Liver (tissue), 3 donors: ENCODE measurements around the gene NUDT9.

Source experiments
- FOXA2 ChIP-seq: IDR thresholded peaks from 2 replicates; pipeline ENCODE4 v1.6.1; 2016; ENCODE audit warnings: antibody characterized with exemption
- HNF4A ChIP-seq, 2 donors: conservative IDR thresholded peaks; 2 replicates each; pipeline ENCODE4 v1.6.1; 2016; ENCODE audit warnings: antibody characterized with exemption in 2 of 2, mild to moderate bottlenecking in 2 of 2
- JUND ChIP-seq, 2 donors: IDR thresholded peaks; 2 replicates each; pipeline ENCODE4 v1.6.1; 2016; ENCODE audit warnings: antibody characterized with exemption in 2 of 2
- RAD21 ChIP-seq, 2 donors: IDR thresholded peaks; 2 replicates each; pipeline ENCODE4 v1.6.1; 2016; ENCODE audit warnings: antibody characterized with exemption in 2 of 2, mild to moderate bottlenecking in 2 of 2
- SP1 ChIP-seq: IDR thresholded peaks from 2 replicates; pipeline ENCODE4 v1.6.1; 2018; ENCODE audit warnings: antibody characterized with exemption, mild to moderate bottlenecking
- TAF1 ChIP-seq: conservative IDR thresholded peaks from 2 replicates; pipeline ENCODE4 v1.6.1; 2016; ENCODE audit warnings: antibody characterized with exemption, mild to moderate bottlenecking
- YY1 ChIP-seq: IDR thresholded peaks from 2 replicates; pipeline ENCODE4 v1.6.1; 2016; ENCODE audit warnings: antibody characterized with exemption, mild to moderate bottlenecking
- TF ChIP-seq, protein P1 (sequence below): fragments of 150-350 bp; IDR thresholded peaks from 2 replicates; pipeline ENCODE4 v1.5.1; 2017; ENCODE audit warnings: improper control_type of control experiment, low read depth, low read length; ENCODE audit not compliant: missing input control
- TF ChIP-seq, protein P2 (sequence below): IDR thresholded peaks from 2 replicates; pipeline ENCODE4 v1.6.1; 2016; ENCODE audit warnings: antibody characterized with exemption
- TF ChIP-seq, protein P3 (sequence below): IDR thresholded peaks from 2 replicates; pipeline ENCODE4 v1.6.1; 2016; ENCODE audit warnings: antibody characterized with exemption
- donor health status: healthy.
- donor health status: healthy.

DNA sequence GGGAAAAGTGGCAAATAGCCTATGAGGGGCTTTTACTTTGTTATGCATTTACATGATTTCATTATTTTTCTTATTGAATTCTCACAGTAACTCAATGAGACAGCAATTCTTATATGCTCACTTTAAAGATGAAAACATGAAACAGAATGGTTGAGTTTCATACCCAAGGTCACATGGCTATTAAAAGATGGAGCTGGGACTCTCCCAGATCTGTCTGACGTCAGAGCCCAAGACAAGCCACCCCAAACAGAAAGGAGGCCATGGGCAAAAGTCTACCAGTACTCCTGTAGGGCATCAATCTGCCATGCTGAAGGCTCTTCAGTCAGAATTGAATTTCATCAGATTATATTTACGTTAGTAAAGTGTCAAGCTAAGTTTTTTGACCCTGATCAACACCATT, 44.6 kb upstream of the NUDT9 start:
- TF ChIP-seq, protein P1, sequence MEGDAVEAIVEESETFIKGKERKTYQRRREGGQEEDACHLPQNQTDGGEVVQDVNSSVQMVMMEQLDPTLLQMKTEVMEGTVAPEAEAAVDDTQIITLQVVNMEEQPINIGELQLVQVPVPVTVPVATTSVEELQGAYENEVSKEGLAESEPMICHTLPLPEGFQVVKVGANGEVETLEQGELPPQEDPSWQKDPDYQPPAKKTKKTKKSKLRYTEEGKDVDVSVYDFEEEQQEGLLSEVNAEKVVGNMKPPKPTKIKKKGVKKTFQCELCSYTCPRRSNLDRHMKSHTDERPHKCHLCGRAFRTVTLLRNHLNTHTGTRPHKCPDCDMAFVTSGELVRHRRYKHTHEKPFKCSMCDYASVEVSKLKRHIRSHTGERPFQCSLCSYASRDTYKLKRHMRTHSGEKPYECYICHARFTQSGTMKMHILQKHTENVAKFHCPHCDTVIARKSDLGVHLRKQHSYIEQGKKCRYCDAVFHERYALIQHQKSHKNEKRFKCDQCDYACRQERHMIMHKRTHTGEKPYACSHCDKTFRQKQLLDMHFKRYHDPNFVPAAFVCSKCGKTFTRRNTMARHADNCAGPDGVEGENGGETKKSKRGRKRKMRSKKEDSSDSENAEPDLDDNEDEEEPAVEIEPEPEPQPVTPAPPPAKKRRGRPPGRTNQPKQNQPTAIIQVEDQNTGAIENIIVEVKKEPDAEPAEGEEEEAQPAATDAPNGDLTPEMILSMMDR, result no peak
- TF ChIP-seq, protein P2, sequence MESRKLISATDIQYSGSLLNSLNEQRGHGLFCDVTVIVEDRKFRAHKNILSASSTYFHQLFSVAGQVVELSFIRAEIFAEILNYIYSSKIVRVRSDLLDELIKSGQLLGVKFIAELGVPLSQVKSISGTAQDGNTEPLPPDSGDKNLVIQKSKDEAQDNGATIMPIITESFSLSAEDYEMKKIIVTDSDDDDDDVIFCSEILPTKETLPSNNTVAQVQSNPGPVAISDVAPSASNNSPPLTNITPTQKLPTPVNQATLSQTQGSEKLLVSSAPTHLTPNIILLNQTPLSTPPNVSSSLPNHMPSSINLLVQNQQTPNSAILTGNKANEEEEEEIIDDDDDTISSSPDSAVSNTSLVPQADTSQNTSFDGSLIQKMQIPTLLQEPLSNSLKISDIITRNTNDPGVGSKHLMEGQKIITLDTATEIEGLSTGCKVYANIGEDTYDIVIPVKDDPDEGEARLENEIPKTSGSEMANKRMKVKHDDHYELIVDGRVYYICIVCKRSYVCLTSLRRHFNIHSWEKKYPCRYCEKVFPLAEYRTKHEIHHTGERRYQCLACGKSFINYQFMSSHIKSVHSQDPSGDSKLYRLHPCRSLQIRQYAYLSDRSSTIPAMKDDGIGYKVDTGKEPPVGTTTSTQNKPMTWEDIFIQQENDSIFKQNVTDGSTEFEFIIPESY, result no peak
- TF ChIP-seq YY1 (no peak), FOXA2 (no peak), RAD21 (IDR thresholded peaks at IDR 0.05) (no peak), TAF1 (no peak), JUND (IDR thresholded peaks at IDR 0.05) (no peak), SP1 (no peak), HNF4A (conservative IDR thresholded peaks at IDR 0.05) (no peak)
- TF ChIP-seq, protein P3, sequence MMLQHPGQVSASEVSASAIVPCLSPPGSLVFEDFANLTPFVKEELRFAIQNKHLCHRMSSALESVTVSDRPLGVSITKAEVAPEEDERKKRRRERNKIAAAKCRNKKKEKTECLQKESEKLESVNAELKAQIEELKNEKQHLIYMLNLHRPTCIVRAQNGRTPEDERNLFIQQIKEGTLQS, result no peak
